ENCODE results near the gene COG5.

DNA sequence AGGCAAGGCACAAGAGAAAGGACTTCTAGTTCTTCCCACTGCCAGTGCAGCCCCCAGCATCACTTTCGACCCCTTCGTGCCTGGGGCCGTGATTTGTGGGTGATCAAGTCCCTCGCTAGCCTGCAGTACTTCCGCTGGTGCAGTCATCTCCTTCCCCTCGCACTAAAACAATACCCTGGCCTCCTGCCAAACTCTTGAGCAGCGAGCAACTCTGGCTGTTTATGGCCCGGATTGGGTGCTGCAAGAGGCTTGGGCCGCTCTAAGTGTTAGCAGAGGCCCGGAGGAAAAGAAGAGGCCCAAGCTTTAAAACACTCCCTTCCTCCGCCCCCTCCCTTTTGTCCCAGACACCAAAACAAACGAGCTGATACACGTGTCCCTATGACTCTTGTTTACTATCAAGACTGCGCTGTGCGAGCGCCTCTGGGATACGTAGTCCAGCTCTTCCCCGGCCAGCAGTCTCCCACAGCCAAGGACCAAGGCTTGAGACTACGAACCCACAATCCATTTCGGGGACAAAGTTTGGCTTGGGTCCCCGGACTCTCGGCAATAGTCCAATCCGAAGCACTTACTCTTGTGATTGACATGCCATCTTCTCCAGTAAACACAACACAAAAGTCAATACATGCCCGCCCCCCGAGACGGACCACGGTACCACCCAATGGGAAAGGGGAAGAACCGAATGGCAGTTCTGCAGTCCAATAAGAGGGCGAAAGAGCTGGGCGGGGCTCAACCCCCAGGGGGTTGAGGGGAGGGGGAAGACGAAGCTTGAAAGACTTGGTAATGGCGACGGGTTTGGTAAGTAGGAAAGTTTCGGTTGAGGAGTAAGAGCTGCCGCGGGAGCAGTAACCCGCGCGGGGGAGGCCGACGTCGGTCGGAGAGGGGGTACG, 395.2 kb downstream of the COG5 start, which contains the start of gene HBP1:
- TF ChIP-seq, protein P1, sequence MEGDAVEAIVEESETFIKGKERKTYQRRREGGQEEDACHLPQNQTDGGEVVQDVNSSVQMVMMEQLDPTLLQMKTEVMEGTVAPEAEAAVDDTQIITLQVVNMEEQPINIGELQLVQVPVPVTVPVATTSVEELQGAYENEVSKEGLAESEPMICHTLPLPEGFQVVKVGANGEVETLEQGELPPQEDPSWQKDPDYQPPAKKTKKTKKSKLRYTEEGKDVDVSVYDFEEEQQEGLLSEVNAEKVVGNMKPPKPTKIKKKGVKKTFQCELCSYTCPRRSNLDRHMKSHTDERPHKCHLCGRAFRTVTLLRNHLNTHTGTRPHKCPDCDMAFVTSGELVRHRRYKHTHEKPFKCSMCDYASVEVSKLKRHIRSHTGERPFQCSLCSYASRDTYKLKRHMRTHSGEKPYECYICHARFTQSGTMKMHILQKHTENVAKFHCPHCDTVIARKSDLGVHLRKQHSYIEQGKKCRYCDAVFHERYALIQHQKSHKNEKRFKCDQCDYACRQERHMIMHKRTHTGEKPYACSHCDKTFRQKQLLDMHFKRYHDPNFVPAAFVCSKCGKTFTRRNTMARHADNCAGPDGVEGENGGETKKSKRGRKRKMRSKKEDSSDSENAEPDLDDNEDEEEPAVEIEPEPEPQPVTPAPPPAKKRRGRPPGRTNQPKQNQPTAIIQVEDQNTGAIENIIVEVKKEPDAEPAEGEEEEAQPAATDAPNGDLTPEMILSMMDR (IDR thresholded peaks at IDR 0.05; ENCODE audit: insufficient read depth, low read length) = no peak
- TF ChIP-seq, protein P2, sequence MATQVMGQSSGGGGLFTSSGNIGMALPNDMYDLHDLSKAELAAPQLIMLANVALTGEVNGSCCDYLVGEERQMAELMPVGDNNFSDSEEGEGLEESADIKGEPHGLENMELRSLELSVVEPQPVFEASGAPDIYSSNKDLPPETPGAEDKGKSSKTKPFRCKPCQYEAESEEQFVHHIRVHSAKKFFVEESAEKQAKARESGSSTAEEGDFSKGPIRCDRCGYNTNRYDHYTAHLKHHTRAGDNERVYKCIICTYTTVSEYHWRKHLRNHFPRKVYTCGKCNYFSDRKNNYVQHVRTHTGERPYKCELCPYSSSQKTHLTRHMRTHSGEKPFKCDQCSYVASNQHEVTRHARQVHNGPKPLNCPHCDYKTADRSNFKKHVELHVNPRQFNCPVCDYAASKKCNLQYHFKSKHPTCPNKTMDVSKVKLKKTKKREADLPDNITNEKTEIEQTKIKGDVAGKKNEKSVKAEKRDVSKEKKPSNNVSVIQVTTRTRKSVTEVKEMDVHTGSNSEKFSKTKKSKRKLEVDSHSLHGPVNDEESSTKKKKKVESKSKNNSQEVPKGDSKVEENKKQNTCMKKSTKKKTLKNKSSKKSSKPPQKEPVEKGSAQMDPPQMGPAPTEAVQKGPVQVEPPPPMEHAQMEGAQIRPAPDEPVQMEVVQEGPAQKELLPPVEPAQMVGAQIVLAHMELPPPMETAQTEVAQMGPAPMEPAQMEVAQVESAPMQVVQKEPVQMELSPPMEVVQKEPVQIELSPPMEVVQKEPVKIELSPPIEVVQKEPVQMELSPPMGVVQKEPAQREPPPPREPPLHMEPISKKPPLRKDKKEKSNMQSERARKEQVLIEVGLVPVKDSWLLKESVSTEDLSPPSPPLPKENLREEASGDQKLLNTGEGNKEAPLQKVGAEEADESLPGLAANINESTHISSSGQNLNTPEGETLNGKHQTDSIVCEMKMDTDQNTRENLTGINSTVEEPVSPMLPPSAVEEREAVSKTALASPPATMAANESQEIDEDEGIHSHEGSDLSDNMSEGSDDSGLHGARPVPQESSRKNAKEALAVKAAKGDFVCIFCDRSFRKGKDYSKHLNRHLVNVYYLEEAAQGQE (IDR thresholded peaks at IDR 0.05; ENCODE audit: insufficient replicate concordance, low read depth) = no peak
